Measurements from ENCODE around the gene DCLK2.
"Not testable (repeated sequence)": the region's sequence is repeated elsewhere in the genome, so short reads cannot be mapped to it uniquely, and the experiment has no call there.

The DCLK2 gene

GRCh38 chr4:150167054-150167453 lies 88.8 kb downstream of the DCLK2 start:
- in situ Hi-C loops (cut with MboI; ENCODE audit: low sequenced_read_pairs, unreplicated experiment): no loop called here
- DNase-seq (ENCODE audit: low spot score): no peak
- no peak for TF ChIP-seq CTCF (IDR thresholded peaks at IDR 0.05; ENCODE audit: borderline replicate concordance, control extremely low read depth, extremely low read depth, insufficient read depth, missing control alignments)

- in situ Hi-C loops (cut with MboI; ENCODE audit: low sequenced_read_pairs, unreplicated experiment): no loop called here
- no peak for DNase-seq (ENCODE audit: low spot score)
- no peak for TF ChIP-seq CTCF (IDR thresholded peaks at IDR 0.05; ENCODE audit: borderline replicate concordance, control extremely low read depth, extremely low read depth, insufficient read depth, missing control alignments)
Observed at GRCh38 chr4:150173432-150173861, 95.2 kb downstream of the DCLK2 start.

GRCh38 chr4:150173982-150174398 lies 95.7 kb downstream of the DCLK2 start:
- DNase-seq (ENCODE audit: low spot score): no peak
- TF ChIP-seq CTCF (IDR thresholded peaks at IDR 0.05; ENCODE audit: borderline replicate concordance, control extremely low read depth, extremely low read depth, insufficient read depth, missing control alignments): no peak
- in situ Hi-C loops (cut with MboI; ENCODE audit: low sequenced_read_pairs, unreplicated experiment): no loop called here

GRCh38 chr4:150176547-150176946 lies 98.3 kb downstream of the DCLK2 start:
- no peak for TF ChIP-seq CTCF (IDR thresholded peaks at IDR 0.05; ENCODE audit: borderline replicate concordance, control extremely low read depth, extremely low read depth, insufficient read depth, missing control alignments)
- DNase-seq (ENCODE audit: low spot score): no peak

GRCh38 chr4:150178161-150178560 lies 99.9 kb downstream of the DCLK2 start:
- no peak for TF ChIP-seq CTCF (IDR thresholded peaks at IDR 0.05; ENCODE audit: borderline replicate concordance, control extremely low read depth, extremely low read depth, insufficient read depth, missing control alignments)
- no peak for DNase-seq (ENCODE audit: low spot score)
- in situ Hi-C loops (cut with MboI; ENCODE audit: low sequenced_read_pairs, unreplicated experiment): no loop called here

More at GRCh38 chr4:150176547-150176946, 98.3 kb downstream of the DCLK2 start:
- in situ Hi-C loops (cut with MboI; ENCODE audit: low sequenced_read_pairs, unreplicated experiment): no loop called here

GRCh38 chr4:150181536-150181935 lies 103.3 kb downstream of the DCLK2 start:
- no peak for DNase-seq (ENCODE audit: low spot score)
- in situ Hi-C loops (cut with MboI; ENCODE audit: low sequenced_read_pairs, unreplicated experiment): no loop called here
- TF ChIP-seq CTCF (IDR thresholded peaks at IDR 0.05; ENCODE audit: borderline replicate concordance, control extremely low read depth, extremely low read depth, insufficient read depth, missing control alignments): no peak

- DNase-seq (ENCODE audit: low spot score): no peak
- TF ChIP-seq CTCF (IDR thresholded peaks at IDR 0.05; ENCODE audit: borderline replicate concordance, control extremely low read depth, extremely low read depth, insufficient read depth, missing control alignments): no peak
- in situ Hi-C loops (cut with MboI; ENCODE audit: low sequenced_read_pairs, unreplicated experiment): no loop called here
Observed at GRCh38 chr4:150182794-150183193, 104.5 kb downstream of the DCLK2 start.

GRCh38 chr4:150185033-150185432 lies 106.8 kb downstream of the DCLK2 start:
- in situ Hi-C loops (cut with MboI; ENCODE audit: low sequenced_read_pairs, unreplicated experiment): not testable (repeated sequence)

More at GRCh38 chr4:150185033-150185432, 106.8 kb downstream of the DCLK2 start:
- DNase-seq (ENCODE audit: low spot score): not testable (repeated sequence)
